Karpas-422 (cell line): ENCODE results near the gene FLVCR2. TPM values are rescaled to one million over a fixed set of nuclear protein-coding genes. Genes with fewer than 3 reads are reported as not detected.

Experiments used
- DNase-seq: peaks from one replicate; pipeline ENCODE4 v3.0.0-alpha.2; 2015
- H2AFZ ChIP-seq: fragments of 200-600 bp; sonication (generic); 2 replicates; pipeline ENCODE4 v1.6.1; 2014; ENCODE audit warnings: antibody characterized with exemption, low read length, mixed read lengths
- H3K27ac ChIP-seq: fragments of 200-600 bp; sonication (generic); 2 replicates; pipeline ENCODE4 v1.5.1; 2014; ENCODE audit warnings: mild to moderate bottlenecking, low read length, moderate library complexity
- H3K27me3 ChIP-seq: fragments of 200-600 bp; sonication (generic); 2 replicates; pipeline ENCODE4 v1.6.1; 2014; ENCODE audit warnings: low read length, mixed read lengths
- H3K36me3 ChIP-seq: fragments of 200-600 bp; sonication (generic); 2 replicates; pipeline ENCODE4 v1.6.1; 2014; ENCODE audit warnings: low read length, mixed read lengths; ENCODE audit not compliant: insufficient read depth
- H3K4me1 ChIP-seq: fragments of 200-600 bp; sonication (generic); 2 replicates; pipeline ENCODE4 v1.6.1; 2014; ENCODE audit warnings: mild to moderate bottlenecking, low read length, mixed read lengths
- H3K4me2 ChIP-seq: fragments of 200-600 bp; sonication (generic); 2 replicates; pipeline ENCODE4 v1.6.1; 2014; ENCODE audit warnings: low read length, low read depth, mild to moderate bottlenecking; ENCODE audit not compliant: poor library complexity, severe bottlenecking
- H3K4me3 ChIP-seq: fragments of 200-600 bp; sonication (generic); 2 replicates; pipeline ENCODE4 v1.5.1; 2014; ENCODE audit warnings: mild to moderate bottlenecking, antibody characterized with exemption, low read length, mixed read lengths
- H3K79me2 ChIP-seq: fragments of 200-600 bp; sonication (generic); 2 replicates; pipeline ENCODE4 v1.6.1; 2014; ENCODE audit warnings: mild to moderate bottlenecking, low read length, mixed read lengths
- H3K9ac ChIP-seq: fragments of 200-600 bp; sonication (generic); 2 replicates; pipeline ENCODE4 v1.6.0; 2014; ENCODE audit warnings: low read length
- H3K9me2 ChIP-seq: fragments of 200-600 bp; sonication (generic), shearing (Covaris generic); replicated peaks from 2 replicates; pipeline ENCODE4 v1.6.0; 2014; ENCODE audit warnings: mild to moderate bottlenecking, low read length, moderate library complexity; ENCODE audit not compliant: insufficient read depth
- H3K9me3 ChIP-seq: fragments of 300-700, 200-600 bp; sonication (generic); 2 replicates; pipeline ENCODE4 v1.6.1; 2014; ENCODE audit warnings: low read length, mixed read lengths
- H4K20me1 ChIP-seq: fragments of 200-600 bp; sonication (generic); 2 replicates; pipeline ENCODE4 v1.6.1; 2014; ENCODE audit warnings: mild to moderate bottlenecking, antibody characterized with exemption, low read length, low read depth; ENCODE audit not compliant: insufficient read depth
- total RNA-seq: library from RNA; depleted of rRNA; stranded (reverse); fragments of >200 nt; shearing (Covaris generic); gene quantifications from 2 replicates; pipeline ENCODE4 v1.2.3, GENCODE V29; 2014; ENCODE audit warnings: low replicate concordance

The FLVCR2 gene
- total RNA-seq, 1 experiment from 2014 or later: not detected

- no peak overlapping the region for H3K27ac ChIP-seq
- no peaks in the 10 kb centered on the region; the same call in 1 of the 2 replicates for H3K9me3 ChIP-seq
Observed at GRCh38 chr14:75612157-75612556, 33.7 kb downstream of the FLVCR2 start.

GRCh38 chr14:75614179-75614578 is 35.8 kb downstream of the FLVCR2 start:
- no peaks in the 10 kb centered on the region for H3K27me3 ChIP-seq
- H3K79me2 ChIP-seq: no peaks in the 10 kb centered on the region
- H4K20me1 ChIP-seq: no peaks in the 10 kb centered on the region
- H3K9me3 ChIP-seq: no peaks in the 10 kb centered on the region; the same call in 1 of the 2 replicates
- H2AFZ ChIP-seq: no peak overlapping the region
- no peak overlapping the region for H3K27ac ChIP-seq
- no peak overlapping the region for H3K4me2 ChIP-seq
- DNase-seq: no peak
- H3K4me3 ChIP-seq: no peak overlapping the region
- H3K9ac ChIP-seq: no peak overlapping the region
- no peaks in the 10 kb centered on the region for H3K9me2 ChIP-seq
- H3K36me3 ChIP-seq: no peaks in the 10 kb centered on the region
- peaks cover 8% of the 10 kb centered on the region for H3K4me1 ChIP-seq

More at GRCh38 chr14:75612157-75612556, 33.7 kb downstream of the FLVCR2 start:
- H3K4me1 ChIP-seq: peaks cover 8% of the 10 kb centered on the region
- H3K79me2 ChIP-seq: no peaks in the 10 kb centered on the region
- H3K4me2 ChIP-seq: no peak overlapping the region
- H2AFZ ChIP-seq: no peak overlapping the region
- H3K27me3 ChIP-seq: peaks cover 2% of the 10 kb centered on the region; the same call in 1 of the 2 replicates
- no peaks in the 10 kb centered on the region for H4K20me1 ChIP-seq
- no peaks in the 10 kb centered on the region for H3K36me3 ChIP-seq
- no peak for DNase-seq
- H3K4me3 ChIP-seq: no peak overlapping the region
- no peak overlapping the region for H3K9ac ChIP-seq
- no peaks in the 10 kb centered on the region for H3K9me2 ChIP-seq

- Histone ChIP-seq H2AFZ (0 out of 2 replicates have a peak overlapping the region, but pooled peaks have one; percentile 6), H3K4me1 (peaks cover 8% of the 10 kb centered on the region), H3K4me3 (no peak overlapping the region), H3K36me3 (no peaks in the 10 kb centered on the region), H3K79me2 (no peaks in the 10 kb centered on the region), H3K9me2 (no peaks in the 10 kb centered on the region), H3K4me2 (no peak overlapping the region), H3K9me3 (no peaks in the 10 kb centered on the region; the same call in 1 of the 2 replicates), H3K9ac (no peak overlapping the region), H3K27ac (no peak overlapping the region), H4K20me1 (no peaks in the 10 kb centered on the region), H3K27me3 (no peaks in the 10 kb centered on the region)
- DNase-seq: peak; percentile 81
Observed at GRCh38 chr14:75615200-75615599, 36.8 kb downstream of the FLVCR2 start.

DNA sequence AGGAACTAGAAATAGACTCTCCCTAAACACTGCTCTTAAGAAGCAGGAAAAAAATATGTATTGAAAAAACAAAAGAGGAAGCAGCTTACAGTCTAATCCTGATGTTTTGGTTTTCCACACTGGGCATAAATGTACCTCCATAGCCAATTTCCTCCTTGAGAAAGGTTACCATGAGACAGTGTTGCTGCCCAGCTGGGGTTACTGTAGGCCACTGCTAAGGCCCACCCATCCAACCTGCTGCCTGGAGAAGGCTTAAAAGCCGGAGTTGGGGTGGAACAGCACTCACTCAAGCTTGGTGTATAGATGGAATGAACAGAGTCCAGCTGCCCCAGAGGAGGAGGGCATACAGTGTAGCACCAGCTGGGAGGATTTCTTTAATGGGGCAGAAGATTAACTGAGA is 41.1 kb downstream of the FLVCR2 start:
- H3K9ac ChIP-seq: no peak overlapping the region
- H3K79me2 ChIP-seq: no peaks in the 10 kb centered on the region
- no peaks in the 10 kb centered on the region for H3K27me3 ChIP-seq
- peaks cover 23% of the 10 kb centered on the region for H3K4me1 ChIP-seq
- DNase-seq: no peak
- H4K20me1 ChIP-seq: no peaks in the 10 kb centered on the region
- no peak overlapping the region for H2AFZ ChIP-seq
- H3K4me3 ChIP-seq: no peak overlapping the region
- H3K4me2 ChIP-seq: no peak overlapping the region
- H3K9me3 ChIP-seq: no peaks in the 10 kb centered on the region
- H3K36me3 ChIP-seq: no peaks in the 10 kb centered on the region
- H3K27ac ChIP-seq: no peak overlapping the region
- H3K9me2 ChIP-seq: no peaks in the 10 kb centered on the region

DNA sequence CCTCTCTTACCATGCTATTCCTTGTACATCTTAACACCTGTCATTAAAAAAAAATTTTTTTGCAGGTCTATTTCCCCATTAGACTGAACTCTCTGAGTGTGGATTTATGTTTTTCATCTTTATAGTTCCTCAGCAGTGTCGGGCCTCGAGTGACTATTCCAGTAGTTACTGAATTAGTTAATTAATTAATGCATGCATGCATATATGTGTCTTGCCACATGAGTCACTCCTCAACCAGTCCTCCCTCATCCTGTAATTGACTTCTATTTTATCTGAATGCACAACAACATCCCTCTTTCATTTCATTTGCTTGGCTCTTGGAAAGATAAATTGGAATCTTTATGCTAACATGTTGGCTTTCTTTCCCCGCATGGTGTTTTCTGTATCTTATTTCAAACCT is 46.6 kb downstream of the FLVCR2 start:
- H3K9me2 ChIP-seq: no peaks in the 10 kb centered on the region
- DNase-seq: no peak
- H3K4me3 ChIP-seq: no peak overlapping the region
- no peaks in the 10 kb centered on the region for H3K79me2 ChIP-seq
- no peaks in the 10 kb centered on the region for H4K20me1 ChIP-seq
- no peak overlapping the region for H3K9ac ChIP-seq
- H3K9me3 ChIP-seq: no peaks in the 10 kb centered on the region
- H3K4me2 ChIP-seq: no peak overlapping the region
- peaks cover 18% of the 10 kb centered on the region for H3K4me1 ChIP-seq
- H3K36me3 ChIP-seq: no peaks in the 10 kb centered on the region
- H3K27ac ChIP-seq: no peak overlapping the region
- no peak overlapping the region for H2AFZ ChIP-seq
- H3K27me3 ChIP-seq: no peaks in the 10 kb centered on the region

GRCh38 chr14:75626396-75626795 is 48.0 kb downstream of the FLVCR2 start:
- Histone ChIP-seq H3K9me2 (no peaks in the 10 kb centered on the region), H2AFZ (no peak overlapping the region), H3K4me1 (peaks cover 22% of the 10 kb centered on the region), H3K9ac (no peak overlapping the region), H3K27ac (no peak overlapping the region), H4K20me1 (no peaks in the 10 kb centered on the region), H3K9me3 (no peaks in the 10 kb centered on the region), H3K36me3 (no peaks in the 10 kb centered on the region), H3K79me2 (no peaks in the 10 kb centered on the region), H3K4me2 (no peak overlapping the region), H3K27me3 (no peaks in the 10 kb centered on the region), H3K4me3 (no peak overlapping the region)
- DNase-seq: no peak

GRCh38 chr14:75626863-75627262 is 48.4 kb downstream of the FLVCR2 start:
- Histone ChIP-seq H3K9me2 (no peaks in the 10 kb centered on the region), H3K9ac (no peak overlapping the region), H3K79me2 (no peaks in the 10 kb centered on the region), H3K4me2 (no peak overlapping the region), H3K9me3 (no peaks in the 10 kb centered on the region), H3K4me3 (no peak overlapping the region), H3K36me3 (no peaks in the 10 kb centered on the region), H3K27ac (no peak overlapping the region), H3K27me3 (no peaks in the 10 kb centered on the region), H3K4me1 (peaks cover 24% of the 10 kb centered on the region), H4K20me1 (no peaks in the 10 kb centered on the region), H2AFZ (no peak overlapping the region)
- DNase-seq: no peak

DNA sequence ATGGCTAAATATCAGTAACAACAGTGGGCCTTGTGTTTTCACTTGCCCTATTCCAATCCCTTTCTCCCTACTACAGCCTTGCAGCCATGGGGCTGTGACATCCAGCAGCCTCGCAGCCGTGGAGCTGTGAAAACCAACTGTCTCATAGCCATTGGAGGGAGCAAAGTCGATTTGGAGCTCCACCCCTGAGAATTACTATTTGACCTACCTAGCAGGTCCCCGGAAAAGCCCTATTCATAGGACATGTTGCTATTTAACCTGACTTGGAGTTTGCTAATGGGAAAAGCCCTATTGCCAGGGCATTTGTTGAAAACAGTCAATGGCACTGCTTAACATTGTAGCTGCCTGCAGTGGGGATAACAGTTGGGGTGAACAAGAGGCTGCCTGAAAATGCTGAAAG is 49.0 kb downstream of the FLVCR2 start:
- H3K9me3 ChIP-seq: no peaks in the 10 kb centered on the region
- H3K79me2 ChIP-seq: no peaks in the 10 kb centered on the region
- peaks cover 24% of the 10 kb centered on the region for H3K4me1 ChIP-seq
- no peak overlapping the region for H3K27ac ChIP-seq
- H3K9ac ChIP-seq: no peak overlapping the region
- H3K27me3 ChIP-seq: no peaks in the 10 kb centered on the region
- no peaks in the 10 kb centered on the region for H4K20me1 ChIP-seq
- no peaks in the 10 kb centered on the region for H3K9me2 ChIP-seq
- no peak overlapping the region for H3K4me3 ChIP-seq
- H2AFZ ChIP-seq: no peak overlapping the region
- DNase-seq: no peak
- no peak overlapping the region for H3K4me2 ChIP-seq
- no peaks in the 10 kb centered on the region for H3K36me3 ChIP-seq

- H3K9me3 ChIP-seq: no peaks in the 10 kb centered on the region
- no peaks in the 10 kb centered on the region for H3K36me3 ChIP-seq
- H3K4me1 ChIP-seq: peaks cover 16% of the 10 kb centered on the region
- no peak overlapping the region for H3K9ac ChIP-seq
- no peak overlapping the region for H2AFZ ChIP-seq
- H4K20me1 ChIP-seq: no peaks in the 10 kb centered on the region
- no peaks in the 10 kb centered on the region for H3K9me2 ChIP-seq
- no peaks in the 10 kb centered on the region for H3K27me3 ChIP-seq
- DNase-seq: no peak
- H3K79me2 ChIP-seq: no peaks in the 10 kb centered on the region
- no peak overlapping the region for H3K27ac ChIP-seq
- no peak overlapping the region for H3K4me2 ChIP-seq
- no peak overlapping the region for H3K4me3 ChIP-seq
Observed at GRCh38 chr14:75628816-75629215, 50.4 kb downstream of the FLVCR2 start.
